ENCODE results near the gene TDRKH.

Gene TDRKH

DNA sequence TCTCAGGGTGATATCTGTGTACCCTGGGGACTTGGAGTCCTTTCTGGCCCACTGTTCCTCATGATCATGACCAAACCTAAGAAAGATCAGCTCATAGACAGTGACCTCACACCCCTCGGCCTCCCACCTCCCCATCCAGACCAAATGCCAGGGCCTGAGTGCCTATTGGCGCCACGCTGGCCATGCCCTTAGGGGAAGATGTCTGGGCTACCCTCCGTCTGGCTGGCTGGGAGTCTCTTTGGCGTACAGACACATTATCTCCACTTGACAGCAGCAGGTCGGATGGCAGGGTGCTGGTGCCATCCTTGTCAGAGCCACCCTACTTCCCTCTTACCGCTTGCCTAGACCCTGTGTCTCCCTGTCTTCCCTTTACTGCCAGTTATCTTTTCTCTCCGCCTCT lies 32.9 kb upstream of the TDRKH start:
- no peak for FAIRE-seq

GRCh38 chr1:151822404-151822803 lies 32.1 kb upstream of the TDRKH start:
- FAIRE-seq, result no peak

DNA sequence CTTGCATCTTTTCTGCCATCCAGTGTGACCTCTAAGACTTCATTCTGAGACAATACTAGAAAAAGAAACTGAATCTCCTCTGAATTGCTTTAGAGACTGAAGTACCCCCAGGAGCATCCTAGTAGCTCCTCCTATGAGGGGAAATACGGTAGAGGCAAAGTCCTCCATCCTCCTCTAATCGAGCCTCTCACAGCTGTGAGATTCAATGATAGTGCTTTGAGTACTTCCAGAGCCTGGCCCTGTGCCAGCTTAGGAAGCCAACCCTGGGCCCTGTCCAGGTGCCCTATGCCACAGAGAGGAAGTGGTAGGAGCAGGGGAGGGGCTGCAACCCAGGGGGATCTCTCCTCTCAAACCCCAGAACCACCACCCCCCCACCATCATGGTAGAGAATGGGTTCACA lies 30.6 kb upstream of the TDRKH start:
- FAIRE-seq, result no peak

- no peak for FAIRE-seq
Observed at GRCh38 chr1:151819976-151820623, 29.8 kb upstream of the TDRKH start.

- FAIRE-seq, result no peak
Observed at GRCh38 chr1:151819227-151819835, 29.0 kb upstream of the TDRKH start.

GRCh38 chr1:151817353-151817730 lies 27.0 kb upstream of the TDRKH start:
- no peak for FAIRE-seq

- no peak for FAIRE-seq
Observed at GRCh38 chr1:151816548-151817352, 26.4 kb upstream of the TDRKH start.

DNA sequence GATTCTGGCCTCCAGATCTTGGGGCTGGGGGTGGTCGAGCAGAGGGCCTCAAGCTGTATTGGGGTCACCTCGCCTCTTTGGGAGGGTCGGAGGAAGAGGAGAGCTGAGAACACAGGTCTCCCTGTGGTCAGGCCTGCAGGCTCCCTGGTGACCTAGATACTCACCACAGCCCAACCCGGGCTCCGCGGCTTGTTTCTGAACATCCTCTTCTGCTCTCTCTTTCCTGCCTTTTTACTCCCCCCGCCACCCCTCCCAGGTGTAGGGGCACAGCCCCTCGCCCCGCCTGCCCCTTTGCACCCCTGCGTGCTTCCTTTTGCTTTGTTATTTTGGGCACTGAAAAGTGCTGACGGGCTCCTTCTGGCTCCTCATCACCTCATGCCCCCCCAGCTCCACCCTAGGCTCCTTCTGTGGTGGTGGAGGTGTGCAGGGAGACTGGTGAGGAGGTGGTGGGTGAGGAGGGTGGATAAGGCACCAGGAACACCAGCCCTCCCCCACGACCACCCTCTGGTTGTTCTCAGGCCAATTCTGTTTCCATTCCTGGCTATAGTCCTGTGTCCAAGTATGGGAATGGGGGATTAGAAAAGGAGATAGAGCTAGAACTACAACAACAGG lies 25.5 kb upstream of the TDRKH start:
- FAIRE-seq, result no peak

DNA sequence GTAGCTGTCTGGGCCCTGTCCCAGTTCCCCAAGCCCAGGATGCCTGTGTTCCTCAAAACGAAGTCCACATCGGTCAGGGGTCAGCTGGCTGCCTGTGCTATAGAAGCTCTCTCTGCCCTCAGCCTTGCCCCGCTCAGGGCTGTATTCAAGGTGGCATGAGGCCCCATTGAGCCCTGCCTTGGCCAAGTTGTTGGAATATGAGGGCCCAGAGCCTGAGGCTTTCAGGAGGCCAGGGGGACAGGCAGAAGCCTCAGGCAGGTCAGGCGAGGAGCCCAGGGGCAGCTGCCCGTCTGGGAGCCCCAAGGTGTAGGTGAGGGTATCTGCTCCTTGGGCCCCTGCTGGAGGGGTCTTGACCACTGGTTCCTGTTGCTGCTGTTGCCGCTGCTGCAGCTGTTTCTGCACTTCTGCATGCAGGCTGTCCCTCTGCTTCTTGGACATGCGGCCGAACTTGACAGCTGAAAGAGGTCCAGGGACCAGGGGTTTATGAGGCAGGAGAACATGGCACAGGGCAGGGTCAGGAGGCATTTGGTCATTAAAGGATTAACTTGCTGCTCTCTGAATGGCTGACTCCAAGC lies 24.8 kb upstream of the TDRKH start:
- no peak for FAIRE-seq

GRCh38 chr1:151814426-151814825 lies 24.1 kb upstream of the TDRKH start:
- FAIRE-seq, result no peak

- no peak for FAIRE-seq
Observed at GRCh38 chr1:151813271-151813977, 23.1 kb upstream of the TDRKH start.

GRCh38 chr1:151811181-151811580 lies 20.9 kb upstream of the TDRKH start:
- FAIRE-seq, result no peak

- FAIRE-seq, result no peak
Observed at GRCh38 chr1:151809985-151810556, 19.8 kb upstream of the TDRKH start.

- no peak for FAIRE-seq
Observed at GRCh38 chr1:151809290-151809984, 19.1 kb upstream of the TDRKH start.

GRCh38 chr1:151807766-151808165 lies 17.5 kb upstream of the TDRKH start:
- no peak for FAIRE-seq

- FAIRE-seq, result no peak
Observed at GRCh38 chr1:151807131-151807530, 16.8 kb upstream of the TDRKH start.

DNA sequence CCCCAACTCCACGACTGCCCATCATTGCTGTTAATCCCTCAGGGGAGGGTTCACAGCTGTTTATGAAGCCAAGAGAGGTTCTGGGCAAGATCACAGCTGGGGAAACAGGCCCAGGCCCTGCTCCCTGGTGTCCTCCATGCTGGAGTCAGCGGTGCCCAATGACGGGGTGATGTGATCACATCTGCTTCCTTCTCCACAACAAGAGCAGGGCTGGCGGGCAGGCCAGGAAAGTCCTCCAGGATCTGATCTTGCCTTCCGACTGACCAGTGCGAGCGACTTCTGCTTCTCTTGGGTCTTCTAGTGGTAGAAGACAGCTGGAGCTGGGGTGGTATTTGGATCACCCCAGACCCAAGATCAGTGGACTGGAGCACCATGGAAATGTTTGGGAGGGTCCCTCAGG lies 15.9 kb upstream of the TDRKH start:
- no peak for FAIRE-seq

- FAIRE-seq, result no peak
Observed at GRCh38 chr1:151805066-151805820, 14.9 kb upstream of the TDRKH start, which contains the start of gene LINGO4. LINGO4 (minus strand) TSS chr1:151805419; CDS start chr1:151802704, 2,715 bp downstream.

DNA sequence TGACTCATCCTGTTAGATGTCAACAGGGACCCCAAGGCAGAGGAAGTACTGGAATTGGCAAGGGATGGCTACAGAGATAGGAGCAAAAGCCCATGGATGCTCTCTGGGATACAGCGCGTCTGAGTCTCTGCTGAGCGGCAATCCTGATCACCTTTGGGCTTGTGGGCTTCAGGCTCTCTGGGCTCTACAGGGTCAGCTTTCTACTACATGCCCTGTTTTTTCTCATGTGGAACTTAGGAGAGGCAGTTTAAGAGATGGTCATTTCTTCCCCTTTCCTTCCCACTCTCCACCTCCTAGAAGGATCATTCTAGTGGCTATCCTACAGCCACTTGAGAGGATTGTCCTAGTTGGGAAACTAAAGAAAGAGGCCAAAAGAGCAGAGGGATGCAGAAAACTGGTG lies 13.6 kb upstream of the TDRKH start:
- no peak for FAIRE-seq

DNA sequence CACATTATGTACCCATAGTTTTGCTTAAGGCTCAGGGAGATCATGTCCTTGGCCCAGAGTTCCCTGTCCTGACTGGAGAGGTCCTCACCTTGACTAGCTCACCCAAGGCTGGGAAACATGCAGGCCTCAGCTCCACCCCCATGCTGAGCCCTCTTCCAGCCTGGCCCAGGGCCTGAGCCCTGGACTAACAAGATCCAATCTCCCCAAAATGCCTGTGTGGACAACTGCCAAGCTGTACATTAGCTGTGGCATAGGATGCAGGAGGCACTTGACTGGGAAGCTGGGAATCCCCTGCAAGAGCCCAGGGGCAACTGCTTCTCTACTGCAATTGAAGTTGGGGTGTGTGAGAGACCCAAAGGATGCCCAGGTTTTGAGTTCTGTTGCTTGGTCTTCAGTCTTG lies 12.9 kb upstream of the TDRKH start:
- FAIRE-seq, result no peak

- no peak for FAIRE-seq
Observed at GRCh38 chr1:151802372-151802771, 12.1 kb upstream of the TDRKH start.

Data from endometrium (tissue), 2 donors.